ENCODE data around the gene NELL1.
A peak's percentile ranks its signal among the peaks of the same experiment; 100 is the strongest.

Gene NELL1

GRCh38 chr11:20668844-20669819, at the start of gene NELL1:
Gene NELL1 (plus strand): TSS chr11:20669586.
- no peak for ATAC-seq (replicated peaks)
- Mint-ChIP-seq H3K4me1 (peaks cover 7 to 24% of the 10 kb centered on the region in 2 donors), H3K36me3 (no peaks in the 10 kb centered on the region), H3K27ac (peak within 1 kb of the TSS; percentile 70), H3K9me3 (peaks cover 0 to 5% of the 10 kb centered on the region in 2 donors), H3K27me3 (peaks cover 53 to 85% of the 10 kb centered on the region in 2 donors), H3K4me3 (peak within 1 kb of the TSS in 1 of 2 donors; percentile 9)
- no peak for DNase-seq

- Mint-ChIP-seq H3K9me3 (peaks cover 0 to 2% of the 10 kb centered on the region in 2 donors), H3K4me1 (no peaks in the 10 kb centered on the region), H3K27me3 (peaks cover 8 to 26% of the 10 kb centered on the region in 2 donors), H3K4me3 (no peak overlapping the region), H3K36me3 (no peaks in the 10 kb centered on the region), H3K27ac (no peak overlapping the region)
- ATAC-seq (replicated peaks) (no peak), DNase-seq (no peak)
Observed at GRCh38 chr11:20620988-20621387, 48.4 kb upstream of the NELL1 start.

DNA sequence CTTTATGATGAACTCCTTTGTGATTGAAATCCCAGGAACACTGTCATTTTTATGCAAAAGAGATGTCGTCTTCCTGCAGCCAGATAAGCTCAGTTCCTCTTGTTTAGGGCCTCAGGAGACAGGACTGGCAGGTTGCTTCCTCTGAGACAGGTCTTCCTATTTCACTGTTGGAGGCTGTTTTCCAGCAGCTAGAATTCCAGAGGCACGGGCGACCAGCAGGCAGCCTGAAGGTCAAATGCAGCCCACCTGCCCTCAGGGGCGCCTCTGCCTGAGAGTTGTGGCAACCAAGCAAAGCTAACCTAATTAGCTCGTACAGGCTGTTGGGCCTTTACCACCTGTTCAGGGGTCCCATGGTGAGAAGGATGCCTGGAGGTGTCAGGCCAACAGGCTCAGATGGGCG, 47.7 kb upstream of the NELL1 start:
- Mint-ChIP-seq H3K36me3 (no peaks in the 10 kb centered on the region), H3K9me3 (peaks cover 0 to 2% of the 10 kb centered on the region in 2 donors), H3K27ac (no peak overlapping the region), H3K4me3 (no peak overlapping the region), H3K27me3 (peaks cover 8 to 21% of the 10 kb centered on the region in 2 donors), H3K4me1 (no peaks in the 10 kb centered on the region)
- DNase-seq: no peak
- ATAC-seq (replicated peaks): no peak

DNA sequence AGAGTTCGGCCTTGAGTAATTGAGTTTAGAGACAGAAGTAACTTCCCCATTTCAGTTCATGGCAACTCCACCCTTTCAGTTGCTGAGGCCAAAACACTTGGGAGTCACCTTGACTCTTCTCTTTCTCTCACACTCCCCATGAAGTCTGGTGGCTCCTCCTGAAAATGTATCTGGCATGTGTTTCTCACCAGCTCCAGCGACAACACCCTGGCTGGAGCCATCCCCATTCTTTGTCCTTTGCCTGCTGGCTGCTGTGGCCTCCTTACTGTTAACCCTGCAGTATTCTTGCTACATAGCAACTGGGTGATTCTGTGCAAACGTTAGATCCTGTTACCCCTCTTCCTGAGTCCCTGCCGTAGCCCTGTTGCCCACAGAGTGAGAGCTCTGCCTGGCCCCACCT, 46.1 kb upstream of the NELL1 start:
- no peaks in the 10 kb centered on the region for H3K4me1 Mint-ChIP-seq
- H3K27ac Mint-ChIP-seq: no peak overlapping the region
- no peak overlapping the region for H3K4me3 Mint-ChIP-seq

GRCh38 chr11:20626279-20626678, 43.1 kb upstream of the NELL1 start:
- Mint-ChIP-seq H3K9me3 (peaks cover 0 to 5% of the 10 kb centered on the region in 2 donors), H3K27me3 (peaks cover 4 to 5% of the 10 kb centered on the region in 2 donors), H3K36me3 (no peaks in the 10 kb centered on the region), H3K4me1 (no peaks in the 10 kb centered on the region), H3K4me3 (no peak overlapping the region), H3K27ac (no peak overlapping the region)
- DNase-seq (no peak), ATAC-seq (replicated peaks) (no peak)

More for the DNA sequence above, 46.1 kb upstream of the NELL1 start:
- DNase-seq (no peak), ATAC-seq (replicated peaks) (peak in 1 of 2 donors; percentile 22)
- H3K27me3 Mint-ChIP-seq: peaks cover 7 to 15% of the 10 kb centered on the region in 2 donors
- peaks cover 0 to 2% of the 10 kb centered on the region in 2 donors for H3K9me3 Mint-ChIP-seq
- no peaks in the 10 kb centered on the region for H3K36me3 Mint-ChIP-seq

- Mint-ChIP-seq H3K9me3 (peaks cover 0 to 5% of the 10 kb centered on the region in 2 donors), H3K36me3 (no peaks in the 10 kb centered on the region), H3K4me1 (no peaks in the 10 kb centered on the region), H3K27ac (no peak overlapping the region), H3K4me3 (no peak overlapping the region), H3K27me3 (peaks cover 4 to 10% of the 10 kb centered on the region in 2 donors)
- no peak for ATAC-seq (replicated peaks)
- no peak for DNase-seq
Observed at GRCh38 chr11:20627026-20627425, 42.4 kb upstream of the NELL1 start.

- Mint-ChIP-seq H3K27ac (no peak overlapping the region), H3K4me3 (no peak overlapping the region), H3K9me3 (peaks cover 0 to 5% of the 10 kb centered on the region in 2 donors), H3K36me3 (no peaks in the 10 kb centered on the region), H3K4me1 (no peaks in the 10 kb centered on the region), H3K27me3 (peaks cover 4 to 10% of the 10 kb centered on the region in 2 donors)
- DNase-seq: no peak
- no peak for ATAC-seq (replicated peaks)
Observed at GRCh38 chr11:20627701-20628100, 41.7 kb upstream of the NELL1 start.

DNA sequence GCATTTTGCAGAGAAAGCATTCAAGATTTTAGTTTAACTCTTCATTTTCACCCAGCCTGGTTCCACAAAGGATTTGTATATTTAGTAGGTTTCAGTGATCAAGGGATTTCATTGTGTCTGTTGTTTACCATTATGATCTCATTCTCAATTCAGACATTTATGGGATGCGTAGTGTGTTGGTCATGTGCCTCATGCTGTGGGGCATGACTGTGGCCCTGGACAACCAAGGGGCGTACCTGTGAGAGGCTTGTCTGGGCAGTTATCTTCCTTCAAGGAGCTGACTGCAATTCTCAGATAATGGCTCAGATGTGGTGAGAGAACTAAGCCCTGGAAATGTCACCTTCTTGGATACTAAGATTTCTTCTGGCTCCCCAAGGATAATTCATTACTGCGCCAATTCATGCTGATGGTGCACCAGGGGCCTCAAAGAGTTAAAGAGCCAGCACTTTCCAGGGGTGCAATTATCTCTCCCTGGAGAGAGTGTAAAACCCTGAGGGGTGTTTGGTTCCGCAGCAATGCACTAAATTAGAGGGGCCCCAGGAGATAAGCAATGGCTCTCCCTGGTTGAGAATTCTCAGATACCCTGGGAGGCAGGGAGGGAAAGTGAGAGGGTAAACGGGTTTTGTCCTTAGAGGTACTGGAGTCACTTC, 37.7 kb upstream of the NELL1 start:
- Mint-ChIP-seq H3K4me1 (no peaks in the 10 kb centered on the region), H3K27ac (no peak overlapping the region), H3K27me3 (peaks cover 3 to 18% of the 10 kb centered on the region in 2 donors), H3K36me3 (no peaks in the 10 kb centered on the region), H3K4me3 (no peak overlapping the region), H3K9me3 (peaks cover 0 to 3% of the 10 kb centered on the region in 2 donors)
- DNase-seq: no peak
- ATAC-seq (replicated peaks): no peak

GRCh38 chr11:20632169-20632532, 37.2 kb upstream of the NELL1 start:
- ATAC-seq (replicated peaks) (no peak), DNase-seq (no peak)
- Mint-ChIP-seq H3K4me3 (no peak overlapping the region), H3K4me1 (no peaks in the 10 kb centered on the region), H3K27me3 (peaks cover 3 to 19% of the 10 kb centered on the region in 2 donors), H3K27ac (no peak overlapping the region), H3K9me3 (peaks cover 0 to 3% of the 10 kb centered on the region in 2 donors), H3K36me3 (no peaks in the 10 kb centered on the region)

- Mint-ChIP-seq H3K4me1 (no peaks in the 10 kb centered on the region), H3K4me3 (no peak overlapping the region), H3K27me3 (peaks cover 9 to 26% of the 10 kb centered on the region in 2 donors), H3K9me3 (peaks cover 0 to 5% of the 10 kb centered on the region in 2 donors), H3K36me3 (no peaks in the 10 kb centered on the region), H3K27ac (no peak overlapping the region)
- ATAC-seq (replicated peaks) (no peak), DNase-seq (no peak)
Observed at GRCh38 chr11:20634044-20634443, 35.3 kb upstream of the NELL1 start.

DNA sequence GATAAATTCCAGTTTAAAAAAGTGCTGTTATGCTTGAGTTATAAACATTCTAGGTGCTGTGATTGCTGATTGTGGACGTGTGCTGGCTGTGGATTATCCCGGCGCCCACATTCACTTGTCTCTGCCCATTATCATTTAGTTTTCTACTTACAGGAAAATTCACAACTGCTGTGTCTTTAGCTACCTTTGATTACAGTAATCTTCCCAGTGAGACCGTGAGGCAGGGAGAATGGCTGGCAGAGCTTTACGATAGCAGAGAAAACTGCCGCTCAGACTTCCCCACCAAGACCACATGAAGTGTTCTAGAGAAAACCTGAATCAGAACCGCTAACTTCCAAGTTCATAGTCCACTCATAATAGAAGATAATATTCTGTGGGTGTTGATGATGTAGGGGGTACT, 34.6 kb upstream of the NELL1 start:
- peaks cover 0 to 5% of the 10 kb centered on the region in 2 donors for H3K9me3 Mint-ChIP-seq
- peaks cover 9 to 26% of the 10 kb centered on the region in 2 donors for H3K27me3 Mint-ChIP-seq
- H3K4me1 Mint-ChIP-seq: no peaks in the 10 kb centered on the region
- no peaks in the 10 kb centered on the region for H3K36me3 Mint-ChIP-seq
- H3K4me3 Mint-ChIP-seq: no peak overlapping the region
- H3K27ac Mint-ChIP-seq: no peak overlapping the region
- ATAC-seq (replicated peaks) (no peak), DNase-seq (no peak)

- ATAC-seq (replicated peaks) (no peak), DNase-seq (no peak)
- Mint-ChIP-seq H3K36me3 (no peaks in the 10 kb centered on the region), H3K4me1 (no peaks in the 10 kb centered on the region), H3K4me3 (no peak overlapping the region), H3K27me3 (peaks cover 12 to 31% of the 10 kb centered on the region in 2 donors), H3K27ac (no peak overlapping the region), H3K9me3 (peaks cover 0 to 2% of the 10 kb centered on the region in 2 donors)
Observed at GRCh38 chr11:20638074-20638473, 31.3 kb upstream of the NELL1 start.

DNA sequence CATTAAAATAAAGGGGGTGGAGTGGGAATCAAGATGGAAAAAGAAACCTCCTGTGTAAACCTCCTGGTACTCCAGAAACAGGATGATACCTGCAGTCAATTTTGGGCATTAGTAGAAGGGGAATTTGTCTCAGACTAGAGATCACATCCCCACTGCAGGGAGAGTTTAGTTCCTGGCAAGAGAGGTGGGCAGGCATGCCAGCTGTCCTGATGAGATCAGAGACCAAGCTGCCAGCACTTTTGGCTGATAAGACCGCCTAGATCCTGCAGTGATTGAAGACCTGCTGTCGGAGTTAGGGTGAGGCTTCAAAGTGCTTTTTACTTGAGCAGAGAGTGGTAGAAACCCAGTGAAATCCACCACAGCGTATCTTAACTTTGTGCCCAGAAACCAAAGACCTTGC, 29.7 kb upstream of the NELL1 start:
- ATAC-seq (replicated peaks) (no peak), DNase-seq (no peak)
- H3K27ac Mint-ChIP-seq: no peak overlapping the region
- H3K27me3 Mint-ChIP-seq: peaks cover 12 to 31% of the 10 kb centered on the region in 2 donors
- H3K9me3 Mint-ChIP-seq: peaks cover 0 to 2% of the 10 kb centered on the region in 2 donors
- H3K36me3 Mint-ChIP-seq: no peaks in the 10 kb centered on the region
- H3K4me1 Mint-ChIP-seq: no peaks in the 10 kb centered on the region
- H3K4me3 Mint-ChIP-seq: no peak overlapping the region

DNA sequence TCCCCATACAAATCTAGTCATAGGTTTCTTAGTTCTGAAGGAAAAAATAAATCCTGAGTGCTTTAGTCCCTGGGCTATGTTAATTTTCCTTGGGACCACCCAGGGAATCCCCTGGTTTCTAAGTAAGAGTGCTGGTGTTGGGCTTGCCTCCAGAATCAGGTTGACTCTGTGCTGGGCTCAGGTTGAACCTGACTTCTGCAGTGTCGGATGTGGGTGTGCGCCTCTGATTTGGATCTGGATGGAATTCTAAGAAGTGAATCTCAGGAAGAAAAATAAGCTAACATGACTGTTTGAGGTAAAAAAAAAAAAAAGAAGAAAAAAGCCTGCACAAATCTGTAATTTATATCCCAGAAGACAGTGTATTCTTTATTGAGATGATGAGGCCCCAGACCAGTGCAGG, 29.0 kb upstream of the NELL1 start:
- peaks cover 0 to 2% of the 10 kb centered on the region in 2 donors for H3K9me3 Mint-ChIP-seq
- no peak overlapping the region for H3K4me3 Mint-ChIP-seq
- H3K27ac Mint-ChIP-seq: no peak overlapping the region
- peaks cover 9 to 37% of the 10 kb centered on the region in 2 donors for H3K27me3 Mint-ChIP-seq
- H3K36me3 Mint-ChIP-seq: no peaks in the 10 kb centered on the region
- no peaks in the 10 kb centered on the region for H3K4me1 Mint-ChIP-seq
- no peak for DNase-seq
- ATAC-seq (replicated peaks): no peak
